Measurements from ENCODE around the gene EGR4.

DNA sequence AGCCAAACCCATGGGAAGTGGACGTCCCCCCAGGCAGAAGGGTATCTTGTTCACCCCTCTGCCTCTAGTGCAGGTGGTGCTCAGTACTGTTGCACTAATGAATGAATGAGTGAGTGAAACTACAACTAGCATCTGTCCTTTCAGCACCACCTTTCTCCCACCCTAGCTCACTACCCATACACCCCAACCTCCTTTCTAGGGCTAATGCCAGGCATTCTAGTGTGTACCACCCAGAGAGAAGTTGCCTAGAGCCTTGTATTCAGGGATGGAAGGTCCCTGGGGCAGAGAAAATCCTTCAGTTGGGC lies 36.8 kb downstream of the EGR4 start:
- TF ChIP-seq SP1 (IDR thresholded peaks at IDR 0.05) (no peak), FOXA1 (IDR thresholded peaks at IDR 0.05) (no peak), ELF4 (IDR thresholded peaks at IDR 0.05) (no peak), FOXM1 (IDR thresholded peaks at IDR 0.05; ENCODE audit: borderline replicate concordance) (no peak), ZNF384 (IDR thresholded peaks at IDR 0.05) (no peak), FOXK2 (IDR thresholded peaks at IDR 0.05) (no peak), L3MBTL2 (conservative IDR thresholded peaks at IDR 0.05) (no peak), SUZ12 (IDR thresholded peaks at IDR 0.05) (no peak), TARDBP (IDR thresholded peaks at IDR 0.05) (no peak), NFRKB (IDR thresholded peaks at IDR 0.05) (no peak), HDGF (IDR thresholded peaks at IDR 0.05; ENCODE audit: borderline replicate concordance) (no peak)
- TF ChIP-seq, protein P1, sequence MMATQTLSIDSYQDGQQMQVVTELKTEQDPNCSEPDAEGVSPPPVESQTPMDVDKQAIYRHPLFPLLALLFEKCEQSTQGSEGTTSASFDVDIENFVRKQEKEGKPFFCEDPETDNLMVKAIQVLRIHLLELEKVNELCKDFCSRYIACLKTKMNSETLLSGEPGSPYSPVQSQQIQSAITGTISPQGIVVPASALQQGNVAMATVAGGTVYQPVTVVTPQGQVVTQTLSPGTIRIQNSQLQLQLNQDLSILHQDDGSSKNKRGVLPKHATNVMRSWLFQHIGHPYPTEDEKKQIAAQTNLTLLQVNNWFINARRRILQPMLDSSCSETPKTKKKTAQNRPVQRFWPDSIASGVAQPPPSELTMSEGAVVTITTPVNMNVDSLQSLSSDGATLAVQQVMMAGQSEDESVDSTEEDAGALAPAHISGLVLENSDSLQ (IDR thresholded peaks at IDR 0.05) = no peak
